T-cell (primary cell): ENCODE measurements around the gene RSF1. TPM values are rescaled to one million over a fixed set of nuclear protein-coding genes. Genes with fewer than 3 reads are reported as not detected.

Experiments used
- ATAC-seq, 4 experiments: fragments of 200-7000 bp in 3 of 4; fragments of 150-1000 bp in 1 of 4; cut with Tn5 transposase; replicated peaks in 1 of 4; 1 replicate in 3 of 4; 2 replicates in 1 of 4; pipeline ENCODE4 v1.10.0; 2021; ENCODE audit warnings: moderate library complexity in 3 of 4, mild to moderate bottlenecking in 2 of 4, moderate number of reproducible peaks in 1 of 4
- CTCF ChIA-PET, 2 donors: fragments of 300-600 bp; sonication (Branson Sonifier 250); formaldehyde crosslinking; loops; one replicate each; lab custom pipeline; 2022; ENCODE audit warnings: antibody characterized with exemption in 2 of 2; lab: Charles Lee
- POLR2A ChIA-PET, 2 donors: fragments of 300-600 bp; sonication (Branson Sonifier 250); formaldehyde crosslinking; loops; one replicate each; lab custom pipeline; 2022; ENCODE audit warnings: antibody characterized with exemption in 2 of 2; lab: Charles Lee
- DNase-seq, 35 experiments: peaks; one replicate each; pipeline versions ENCODE4 v3.0.0 to v3.0.0-alpha.2; 2013 to 2023
- H3K27ac ChIP-seq: one replicate; pipeline ENCODE4 v1.5.1; 2013; ENCODE audit warnings: low read length
- H3K27me3 ChIP-seq, 2 experiments: replicated peaks in 1 of 2; 1 replicate in 1 of 2; 2 replicates in 1 of 2; pipeline versions ENCODE4 v1.6.1 to v1.7.0; 2013; ENCODE audit warnings: low read length in 1 of 2, mixed read lengths in 1 of 2; ENCODE audit not compliant: control insufficient read depth in 2 of 2, insufficient read depth in 2 of 2; ENCODE audit errors: extremely low read depth in 1 of 2
- H3K36me3 ChIP-seq, 2 donors: 1 replicate in 1 of 2; 2 replicates in 1 of 2; pipeline versions ENCODE4 v1.6.1 to v1.7.0; 2013; ENCODE audit warnings: low read length in 1 of 2; ENCODE audit not compliant: control insufficient read depth in 2 of 2, insufficient read depth in 1 of 2; ENCODE audit errors: extremely low read depth in 1 of 2
- H3K4me1 ChIP-seq, 2 experiments: 1 replicate in 1 of 2; 2 replicates in 1 of 2; pipeline versions ENCODE4 v1.6.1 to v1.7.0; 2013; ENCODE audit warnings: low read length in 2 of 2, mixed read lengths in 1 of 2; ENCODE audit not compliant: insufficient read depth in 2 of 2, control insufficient read depth in 1 of 2; ENCODE audit errors: extremely low read depth in 1 of 2
- H3K4me3 ChIP-seq, 2 donors: 1 replicate in 1 of 2; 2 replicates in 1 of 2; pipeline versions ENCODE4 v1.5.1 to v1.7.0; 2013; ENCODE audit warnings: mild to moderate bottlenecking in 2 of 2, low read length in 1 of 2, moderate library complexity in 1 of 2; ENCODE audit not compliant: control insufficient read depth in 1 of 2; ENCODE audit errors: extremely low read depth in 1 of 2
- H3K9me3 ChIP-seq: 2 replicates; pipeline ENCODE4 v1.7.0; 2013
- H3K27ac Mint-ChIP-seq, 2 donors: one replicate each; pipeline ENCODE4 v1.8.0; 2020 to 2021; ENCODE audit warnings: mild to moderate bottlenecking in 2 of 2, mixed read lengths in 2 of 2
- H3K27me3 Mint-ChIP-seq, 2 donors: one replicate each; pipeline ENCODE4 v1.8.0; 2021 to 2022; ENCODE audit warnings: mixed read lengths in 2 of 2
- H3K36me3 Mint-ChIP-seq: one replicate; pipeline ENCODE4 v1.8.0; 2021; ENCODE audit warnings: mixed read lengths
- H3K4me1 Mint-ChIP-seq, 3 donors: one replicate each; pipeline ENCODE4 v1.8.0; 2020 to 2022; ENCODE audit warnings: mixed read lengths in 3 of 3, mild to moderate bottlenecking in 1 of 3
- H3K4me3 Mint-ChIP-seq, 3 donors: one replicate each; pipeline ENCODE4 v1.8.0; 2020 to 2022; ENCODE audit warnings: mild to moderate bottlenecking in 3 of 3, mixed read lengths in 3 of 3, moderate library complexity in 3 of 3
- H3K9me3 Mint-ChIP-seq, 3 donors: one replicate each; pipeline ENCODE4 v1.8.0; 2020 to 2022; ENCODE audit warnings: mixed read lengths in 3 of 3
- WGBS: methylation state at CpG from one replicate; pipeline ENCODE4 v1.1.5; 2013; ENCODE audit warnings: missing lambda C conversion rate; ENCODE audit not compliant: insufficient coverage; 5-methylcytosine and 5-hydroxymethylcytosine counted together
- total RNA-seq, 35 experiments: library from RNA in 6 of 35; stranded (reverse) in 6 of 35; fragments of 120-200 nt in 1 of 35; gene quantifications; one replicate each; pipeline versions ENCODE4 v1.2.1 to v1.2.4 and lab custom pipeline; 2013 to 2026

RSF1 gene
- total RNA-seq, 5 donors from 2014 or later (not counting 1 experiment from before 2014, with no cell fraction given) = 81.5 to 96.8 (median 91.2) TPM

DNA sequence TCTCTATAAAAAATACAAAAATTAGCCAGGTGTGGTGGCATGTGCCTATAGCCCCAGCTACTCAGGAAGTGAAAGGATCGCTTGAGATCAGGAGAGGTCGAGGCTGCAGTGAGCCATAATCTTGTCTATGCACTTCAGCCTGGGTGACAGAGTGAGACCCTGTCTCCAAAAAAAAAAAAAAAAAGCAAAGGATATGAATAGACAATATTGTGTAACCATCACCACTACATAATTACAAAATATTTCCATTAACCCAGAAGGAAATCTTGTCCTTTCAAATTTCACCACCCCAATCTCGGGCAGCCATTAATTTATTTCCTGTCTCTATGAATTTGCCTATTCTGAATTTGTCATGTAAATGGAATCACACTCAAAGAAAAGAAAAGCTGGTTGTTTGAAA is 21.2 kb downstream of the RSF1 start:
- Histone ChIP-seq H3K4me1 (peaks cover 0 to 10% of the 10 kb centered on the region in 2 experiments), H3K4me3 (no peak overlapping the region), H3K27ac (no peak overlapping the region), H3K9me3 (no peaks in the 10 kb centered on the region), H3K27me3 (no peaks in the 10 kb centered on the region), H3K36me3 (no peaks in the 10 kb centered on the region)
- WGBS = 80% methylated on average over 1 of the region's 3 CpGs
- ChIA-PET CTCF (no interaction called here), POLR2A (interaction anchor here in 1 of 2 donors (0.7 kb wide), 1 partner anchor 240 kb away, joined by 3 read pairs; no protein-coding TSS in a partner anchor)
- Mint-ChIP-seq H3K27me3 (no peaks in the 10 kb centered on the region), H3K9me3 (no peaks in the 10 kb centered on the region), H3K4me3 (no peak overlapping the region), H3K4me1 (peaks cover 65 to 79% (median 77%) of the 10 kb centered on the region in 3 donors), H3K36me3 (peaks cover 18% of the 10 kb centered on the region), H3K27ac (peak overlapping the region in 1 of 2 donors; percentile 11)
- ATAC-seq (no peak), DNase-seq (no peak)

DNA sequence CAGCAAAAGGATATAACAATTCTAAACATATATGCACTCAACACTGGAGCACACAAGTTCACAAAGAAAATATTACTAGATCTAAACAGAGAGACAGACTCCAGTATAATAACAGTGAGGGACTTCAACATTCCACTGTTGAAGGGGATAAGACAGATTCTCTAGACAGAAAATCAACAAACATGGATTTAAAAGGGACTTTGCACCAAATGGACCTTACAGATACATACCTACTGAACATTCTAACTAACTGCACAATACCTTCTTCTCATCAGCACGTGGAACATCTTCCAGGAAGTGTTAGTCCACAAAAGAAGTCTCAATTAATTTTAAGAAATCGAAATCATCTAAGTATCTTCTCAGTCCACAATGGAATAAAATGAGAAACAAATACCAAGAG is 26.6 kb downstream of the RSF1 start:
- H3K4me3 Mint-ChIP-seq = no peak overlapping the region
- no peak overlapping the region for H3K4me3 ChIP-seq
- peaks cover 0 to 16% of the 10 kb centered on the region in 2 experiments for H3K4me1 ChIP-seq
- no peaks in the 10 kb centered on the region for H3K9me3 ChIP-seq
- H3K27ac ChIP-seq = no peak overlapping the region
- POLR2A ChIA-PET = no interaction called here
- ATAC-seq = no peak
- no peak overlapping the region for H3K27ac Mint-ChIP-seq
- CTCF ChIA-PET = interaction anchor here in 1 of 2 donors (0.6 kb wide), 1 partner anchor 160 kb away, joined by 3 read pairs; no protein-coding TSS in a partner anchor
- peaks cover 0 to 4% of the 10 kb centered on the region in 2 donors for H3K36me3 ChIP-seq
- H3K36me3 Mint-ChIP-seq = peaks cover 46% of the 10 kb centered on the region
- H3K27me3 ChIP-seq = no peaks in the 10 kb centered on the region
- H3K27me3 Mint-ChIP-seq = no peaks in the 10 kb centered on the region
- peaks cover 81 to 89% (median 87%) of the 10 kb centered on the region in 3 donors for H3K4me1 Mint-ChIP-seq
- peaks cover 0 to 12% (median 5%) of the 10 kb centered on the region in 3 donors for H3K9me3 Mint-ChIP-seq
- DNase-seq = no peak
- no CpG with 5 or more reads among the region's 2 CpGs for WGBS

DNA sequence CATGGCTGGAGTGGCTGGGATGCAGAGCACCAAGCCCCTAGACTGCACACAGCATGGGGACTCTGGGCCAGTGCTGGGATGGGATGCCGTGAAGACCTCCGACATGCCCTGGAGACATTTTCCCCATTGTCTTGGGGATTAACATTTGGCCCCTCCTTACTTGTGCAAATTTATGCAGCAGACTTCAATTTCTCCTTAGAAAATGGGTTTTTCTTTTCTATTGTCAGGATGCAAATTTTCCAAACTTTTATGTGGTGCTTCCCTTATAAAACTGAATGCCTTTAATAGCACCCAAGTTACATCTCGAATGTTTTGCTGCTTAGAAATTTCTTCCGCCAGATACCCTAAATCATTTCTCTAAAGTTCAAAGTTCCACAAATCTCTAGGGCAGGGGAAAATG is 29.2 kb downstream of the RSF1 start:
- ATAC-seq = no peak
- H3K9me3 ChIP-seq = no peaks in the 10 kb centered on the region
- H3K27ac ChIP-seq = no peak overlapping the region
- POLR2A ChIA-PET = no interaction called here
- H3K27ac Mint-ChIP-seq = no peak overlapping the region
- H3K4me1 ChIP-seq = peaks cover 3 to 17% of the 10 kb centered on the region in 2 experiments
- H3K4me3 Mint-ChIP-seq = no peak overlapping the region
- no peaks in the 10 kb centered on the region for H3K27me3 Mint-ChIP-seq
- no peaks in the 10 kb centered on the region for H3K27me3 ChIP-seq
- 90% methylated on average over 2 of the region's 4 CpGs for WGBS
- H3K36me3 ChIP-seq = peaks cover 0 to 4% of the 10 kb centered on the region in 2 donors
- H3K9me3 Mint-ChIP-seq = peaks cover 0 to 12% (median 5%) of the 10 kb centered on the region in 3 donors
- no peak for DNase-seq
- peaks cover 37% of the 10 kb centered on the region for H3K36me3 Mint-ChIP-seq
- no peak overlapping the region for H3K4me3 ChIP-seq
- CTCF ChIA-PET = no interaction called here
- H3K4me1 Mint-ChIP-seq = peaks cover 89 to 92% (median 89%) of the 10 kb centered on the region in 3 donors

DNA sequence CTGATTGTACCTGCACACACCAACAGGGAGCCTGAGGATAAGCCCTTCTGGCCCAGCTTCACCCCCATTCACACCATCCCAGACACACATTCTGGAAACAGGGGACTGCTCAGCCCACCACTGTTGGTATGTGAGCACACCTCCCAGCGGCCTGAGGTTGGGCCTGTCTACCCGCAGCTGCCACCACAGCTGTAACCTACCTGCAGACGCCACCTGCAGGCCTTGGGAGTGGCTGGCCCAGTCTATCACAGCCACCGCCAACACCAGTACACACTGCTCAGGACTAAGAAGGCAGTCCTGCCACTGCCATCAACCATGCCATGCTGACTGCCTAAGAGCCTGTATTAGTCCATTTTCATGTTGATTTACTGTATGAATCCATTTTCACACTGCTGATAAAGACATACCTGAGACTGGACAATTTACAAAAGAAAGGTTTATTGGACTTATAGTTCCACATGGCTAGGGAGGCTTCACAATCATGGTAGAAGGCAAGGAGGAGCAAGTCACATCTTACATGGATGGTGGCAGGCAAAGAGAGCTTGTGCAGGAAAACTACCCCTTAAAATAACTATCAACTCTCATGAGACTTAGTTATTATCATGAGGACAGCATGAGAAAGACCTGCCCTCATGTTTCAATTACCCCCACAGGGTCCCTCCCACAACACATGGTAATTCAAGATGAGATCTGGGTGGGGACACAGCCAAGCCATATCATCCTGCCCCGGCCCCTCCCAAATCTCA is 30.6 kb downstream of the RSF1 start:
- ChIA-PET CTCF (interaction anchor here in 1 of 2 donors (1.2 kb wide), 1 partner anchor 14 kb away, joined by 4 read pairs; no protein-coding TSS in a partner anchor), POLR2A (no interaction called here)
- peaks cover 0 to 4% of the 10 kb centered on the region in 2 donors for H3K36me3 ChIP-seq
- DNase-seq = no peak
- WGBS = 98% methylated on average over 5 of the region's 5 CpGs
- no peak overlapping the region for H3K27ac Mint-ChIP-seq
- no peak overlapping the region for H3K27ac ChIP-seq
- peaks cover 82 to 84% (median 82%) of the 10 kb centered on the region in 3 donors for H3K4me1 Mint-ChIP-seq
- peaks cover 3 to 17% of the 10 kb centered on the region in 2 experiments for H3K4me1 ChIP-seq
- peaks cover 37% of the 10 kb centered on the region for H3K36me3 Mint-ChIP-seq
- no peak for ATAC-seq
- H3K4me3 Mint-ChIP-seq = no peak overlapping the region
- H3K27me3 ChIP-seq = no peaks in the 10 kb centered on the region
- peaks cover 0 to 12% (median 5%) of the 10 kb centered on the region in 3 donors for H3K9me3 Mint-ChIP-seq
- H3K9me3 ChIP-seq = no peaks in the 10 kb centered on the region
- no peaks in the 10 kb centered on the region for H3K27me3 Mint-ChIP-seq
- no peak overlapping the region for H3K4me3 ChIP-seq

DNA sequence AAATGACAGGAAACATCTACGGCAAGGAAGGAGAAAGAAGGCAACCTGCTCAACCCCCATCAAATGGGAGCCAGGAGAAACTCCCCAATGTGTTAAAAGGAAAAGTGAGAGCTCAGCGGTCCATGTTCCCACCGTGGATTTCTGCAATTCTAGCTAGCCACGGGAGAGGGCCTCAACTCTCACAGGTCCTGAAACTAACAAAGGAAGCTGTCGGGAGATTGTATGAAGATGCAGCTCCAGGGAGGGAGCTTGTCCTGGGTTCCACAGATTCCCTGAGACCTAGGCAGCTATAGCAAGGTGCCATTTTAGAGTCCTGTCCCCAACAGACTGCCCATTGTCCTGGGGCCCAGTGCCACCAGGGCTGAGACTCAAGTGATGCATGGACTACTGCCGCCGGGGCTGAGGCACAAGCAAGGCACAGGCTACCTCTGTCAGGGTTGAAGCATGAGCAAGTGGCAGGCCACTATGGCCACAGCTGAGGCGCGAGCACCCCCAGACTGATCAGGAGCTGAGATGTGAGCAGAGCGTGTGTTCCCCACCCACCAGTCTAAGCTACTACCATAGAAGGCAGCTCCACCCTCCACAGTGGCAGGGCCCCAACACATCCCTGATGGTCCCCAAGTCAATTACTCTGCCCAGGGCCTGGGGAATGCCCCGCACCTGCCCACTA is 31.3 kb downstream of the RSF1 start:
- Histone ChIP-seq H3K27ac (no peak overlapping the region), H3K9me3 (no peaks in the 10 kb centered on the region), H3K4me3 (no peak overlapping the region), H3K4me1 (peaks cover 3 to 17% of the 10 kb centered on the region in 2 experiments), H3K27me3 (no peaks in the 10 kb centered on the region), H3K36me3 (peaks cover 0 to 4% of the 10 kb centered on the region in 2 donors)
- no peak for DNase-seq
- Mint-ChIP-seq H3K27ac (peak overlapping the region; percentile 31 to 83), H3K9me3 (peaks cover 0 to 12% (median 5%) of the 10 kb centered on the region in 3 donors), H3K4me3 (peak overlapping the region in 1 of 3 donors; percentile 17), H3K36me3 (peaks cover 37% of the 10 kb centered on the region), H3K27me3 (no peaks in the 10 kb centered on the region), H3K4me1 (peaks cover 78 to 85% (median 83%) of the 10 kb centered on the region in 3 donors)
- ChIA-PET CTCF (interaction anchor here (0.7 to 1.2 kb wide), 3 partner anchors 13 to 92 kb away, joined by 3 to 4 read pairs (median 3); no protein-coding TSS in a partner anchor), POLR2A (interaction anchor here in 1 of 2 donors (0.6 kb wide), 1 partner anchor 21 kb away, joined by 3 read pairs; no protein-coding TSS in a partner anchor)
- WGBS = 90% methylated on average over 8 of the region's 11 CpGs
- no peak for ATAC-seq

DNA sequence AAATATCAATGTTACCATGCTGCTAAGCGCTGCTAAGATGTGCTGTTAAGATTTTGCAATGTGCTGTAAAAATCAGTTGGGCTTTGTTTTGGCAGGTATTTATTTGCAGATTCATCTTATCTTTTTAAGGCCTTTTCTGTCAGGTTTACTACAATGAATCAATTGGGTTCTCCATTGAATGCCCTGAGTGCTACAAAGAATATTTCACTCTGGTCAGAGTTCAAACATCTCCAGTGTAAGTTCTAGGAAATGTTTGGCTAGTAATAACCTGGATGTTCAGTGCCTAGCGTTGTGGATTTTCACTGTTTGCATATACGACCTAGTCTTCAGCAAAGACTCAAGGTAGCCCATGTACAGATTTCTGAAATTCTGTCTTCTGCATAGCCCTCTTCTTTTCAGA is 36.0 kb downstream of the RSF1 start:
- ChIA-PET CTCF (no interaction called here), POLR2A (no interaction called here)
- Histone ChIP-seq H3K4me3 (no peak overlapping the region), H3K27me3 (no peaks in the 10 kb centered on the region), H3K36me3 (no peaks in the 10 kb centered on the region), H3K9me3 (no peaks in the 10 kb centered on the region), H3K27ac (no peak overlapping the region), H3K4me1 (peaks cover 3 to 6% of the 10 kb centered on the region in 2 experiments)
- no peak for ATAC-seq
- Mint-ChIP-seq H3K4me1 (peaks cover 62 to 79% (median 70%) of the 10 kb centered on the region in 3 donors), H3K27ac (no peak overlapping the region), H3K9me3 (no peaks in the 10 kb centered on the region), H3K27me3 (no peaks in the 10 kb centered on the region), H3K36me3 (peaks cover 3% of the 10 kb centered on the region), H3K4me3 (no peak overlapping the region)
- no peak for DNase-seq
- 94% methylated on average over 3 of the region's 3 CpGs for WGBS
